Measurements from ENCODE around the gene SLC22A4.

Gene SLC22A4

GRCh38 chr5:132297211-132297940 is 3.2 kb downstream of the SLC22A4 start:
- DNase-seq (ENCODE audit: low read depth in 4 of 4, low spot score in 1 of 4), result no peak

GRCh38 chr5:132298298-132299212 is 4.4 kb downstream of the SLC22A4 start:
- no peak for DNase-seq (ENCODE audit: low read depth in 4 of 4, low spot score in 1 of 4)

GRCh38 chr5:132299917-132300316 is 5.7 kb downstream of the SLC22A4 start:
- no peak for DNase-seq (ENCODE audit: low read depth in 4 of 4, low spot score in 1 of 4)

- DNase-seq (ENCODE audit: low read depth in 4 of 4, low spot score in 1 of 4), result no peak
Observed at GRCh38 chr5:132300577-132301343, 6.6 kb downstream of the SLC22A4 start.

- DNase-seq (ENCODE audit: low read depth in 4 of 4, low spot score in 1 of 4), result no peak
Observed at GRCh38 chr5:132301344-132302271, 7.4 kb downstream of the SLC22A4 start.

- DNase-seq (ENCODE audit: low read depth in 4 of 4, low spot score in 1 of 4), result no peak
Observed at GRCh38 chr5:132302413-132302812, 8.2 kb downstream of the SLC22A4 start.

GRCh38 chr5:132303589-132303988 is 9.4 kb downstream of the SLC22A4 start:
- DNase-seq (ENCODE audit: low read depth in 4 of 4, low spot score in 1 of 4), result no peak

- no peak for DNase-seq (ENCODE audit: low read depth in 4 of 4, low spot score in 1 of 4)
Observed at GRCh38 chr5:132305420-132305819, 11.2 kb downstream of the SLC22A4 start.

GRCh38 chr5:132308701-132309100 is 14.5 kb downstream of the SLC22A4 start:
- DNase-seq (ENCODE audit: low read depth in 4 of 4, low spot score in 1 of 4), result no peak

- DNase-seq (ENCODE audit: low read depth in 4 of 4, low spot score in 1 of 4), result no peak
Observed at GRCh38 chr5:132309679-132310078, 15.5 kb downstream of the SLC22A4 start.

GRCh38 chr5:132310141-132310834 is 16.1 kb downstream of the SLC22A4 start:
- DNase-seq (ENCODE audit: low read depth in 4 of 4, low spot score in 1 of 4), result no peak

GRCh38 chr5:132313366-132313765 is 19.2 kb downstream of the SLC22A4 start:
- no peak for DNase-seq (ENCODE audit: low read depth in 4 of 4, low spot score in 1 of 4)

GRCh38 chr5:132313961-132314432 is 19.8 kb downstream of the SLC22A4 start:
- DNase-seq (ENCODE audit: low read depth in 4 of 4, low spot score in 1 of 4), result no peak

GRCh38 chr5:132315529-132316067 is 21.4 kb downstream of the SLC22A4 start:
- DNase-seq (ENCODE audit: low read depth in 4 of 4, low spot score in 1 of 4), result no peak

- DNase-seq (ENCODE audit: low read depth in 4 of 4, low spot score in 1 of 4), result no peak
Observed at GRCh38 chr5:132319975-132320374, 25.8 kb downstream of the SLC22A4 start.

- DNase-seq (ENCODE audit: low read depth in 4 of 4, low spot score in 1 of 4), result no peak
Observed at GRCh38 chr5:132321109-132321721, 27.0 kb downstream of the SLC22A4 start.

GRCh38 chr5:132322266-132322665 is 28.1 kb downstream of the SLC22A4 start:
- no peak for DNase-seq (ENCODE audit: low read depth in 4 of 4, low spot score in 1 of 4)

GRCh38 chr5:132323202-132323601 is 29.0 kb downstream of the SLC22A4 start:
- no peak for DNase-seq (ENCODE audit: low read depth in 4 of 4, low spot score in 1 of 4)

GRCh38 chr5:132325691-132326090 is 31.5 kb downstream of the SLC22A4 start:
- no peak for DNase-seq (ENCODE audit: low read depth in 4 of 4, low spot score in 1 of 4)

Measured in stimulated activated CD4-positive, alpha-beta T cell treated with anti-CD3 and anti-CD28 coated beads, Interleukin-1b, Interleukin-23, amount 100 ng/mL, for 24 hours (primary cell).